DMS 273 (cell line): Measurements from ENCODE around the gene GMDS.
A peak's percentile ranks its signal among the peaks of the same experiment; 100 is the strongest.

ENCODE experiments used
- DNase-seq: peaks from one replicate; lab custom pipeline; 2025; ENCODE audit not compliant: unreplicated experiment; lab: John Stamatoyannopoulos, UW

Gene GMDS

GRCh38 chr6:2000962-2001361, 244.4 kb downstream of the GMDS start:
- no peak for DNase-seq

DNA sequence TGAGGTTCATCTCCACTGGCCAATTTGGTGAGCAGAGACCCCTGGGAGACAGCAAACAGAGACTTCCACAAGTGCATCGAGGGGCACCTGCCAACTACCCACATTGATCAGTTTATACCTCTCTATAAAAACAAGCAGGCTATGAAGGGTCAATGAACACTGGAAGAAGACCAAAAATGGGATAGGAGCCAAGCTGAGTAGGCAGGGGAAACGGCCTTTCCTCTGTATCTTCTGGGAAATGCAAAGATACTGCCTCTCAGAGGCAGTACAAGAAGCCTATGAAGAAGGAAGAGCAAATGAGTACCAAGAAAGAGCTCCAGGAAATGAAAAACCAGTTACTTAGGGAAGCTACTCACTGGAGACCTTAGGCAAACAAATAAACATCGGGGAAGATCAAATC, 247.7 kb downstream of the GMDS start:
- no peak for DNase-seq

GRCh38 chr6:1995636-1996035, 249.8 kb downstream of the GMDS start:
- no peak for DNase-seq

GRCh38 chr6:1993042-1993441, 252.4 kb downstream of the GMDS start:
- DNase-seq = no peak

DNA sequence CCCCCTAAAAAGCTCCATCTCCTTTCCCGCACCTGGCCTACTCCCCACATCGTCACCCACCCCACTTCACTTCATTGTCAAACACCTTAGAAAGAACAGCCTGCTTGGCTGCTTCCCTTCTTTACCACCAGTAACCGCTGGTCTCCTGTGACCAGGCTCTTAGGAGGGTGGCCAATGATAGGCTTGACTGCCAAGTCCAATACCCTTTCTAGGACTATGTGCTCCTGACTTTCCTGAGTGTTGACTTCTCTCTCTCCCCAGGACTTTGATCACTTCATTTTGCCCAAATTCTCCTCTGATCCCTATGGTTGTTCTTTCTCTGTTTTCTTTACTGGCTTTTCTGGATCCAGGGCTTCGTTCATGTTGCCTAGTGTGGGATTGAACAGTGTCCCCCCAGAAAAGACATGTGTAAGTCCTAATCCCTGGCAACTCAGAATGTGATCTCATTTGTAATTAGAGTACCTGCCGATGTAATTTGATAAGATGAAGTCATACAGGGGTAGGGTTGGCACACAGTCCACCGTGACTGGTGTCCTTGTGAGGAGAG, 254.0 kb downstream of the GMDS start:
- DNase-seq = no peak

- no peak for DNase-seq
Measured at GRCh38 chr6:1988843-1989242, 256.6 kb downstream of the GMDS start.

GRCh38 chr6:1987640-1988039, 257.8 kb downstream of the GMDS start:
- DNase-seq = peak; percentile 10

DNA sequence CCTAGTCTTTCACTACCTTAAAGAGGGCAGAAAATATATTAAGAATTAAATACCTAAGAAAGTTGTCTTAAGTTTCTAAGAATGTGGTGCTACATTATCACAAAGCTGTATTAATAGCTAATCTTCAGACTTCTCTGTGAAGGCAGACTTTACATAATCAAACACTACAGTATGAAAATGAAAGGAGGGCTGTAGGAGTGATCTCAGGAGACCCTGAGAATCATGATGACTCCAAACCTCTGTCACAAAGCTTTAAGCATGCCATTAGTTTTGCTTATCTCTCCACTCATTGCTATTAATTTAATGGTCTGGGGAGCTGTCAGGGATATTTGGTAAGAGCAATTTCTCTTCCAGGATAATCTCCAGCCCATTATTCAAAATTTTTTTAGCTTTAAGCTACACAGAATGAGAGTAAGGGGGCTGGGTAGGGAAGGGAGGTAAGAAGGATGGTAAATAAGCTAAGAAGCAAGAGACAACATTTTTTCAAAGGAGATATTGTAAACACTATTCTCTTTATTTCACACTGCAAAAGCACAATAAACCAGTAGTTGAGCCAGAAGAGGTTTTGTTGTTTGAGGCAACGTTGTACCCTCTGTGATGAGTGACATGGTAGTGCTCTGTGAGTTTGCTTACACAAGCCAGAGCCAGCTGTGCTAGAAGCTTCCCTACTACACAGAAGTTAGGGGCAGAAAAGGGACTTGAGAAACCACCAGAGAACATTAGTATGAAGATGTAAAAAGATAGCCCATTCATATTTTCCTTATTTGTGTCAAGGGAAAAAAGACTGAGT, 258.8 kb downstream of the GMDS start:
- no peak for DNase-seq

DNA sequence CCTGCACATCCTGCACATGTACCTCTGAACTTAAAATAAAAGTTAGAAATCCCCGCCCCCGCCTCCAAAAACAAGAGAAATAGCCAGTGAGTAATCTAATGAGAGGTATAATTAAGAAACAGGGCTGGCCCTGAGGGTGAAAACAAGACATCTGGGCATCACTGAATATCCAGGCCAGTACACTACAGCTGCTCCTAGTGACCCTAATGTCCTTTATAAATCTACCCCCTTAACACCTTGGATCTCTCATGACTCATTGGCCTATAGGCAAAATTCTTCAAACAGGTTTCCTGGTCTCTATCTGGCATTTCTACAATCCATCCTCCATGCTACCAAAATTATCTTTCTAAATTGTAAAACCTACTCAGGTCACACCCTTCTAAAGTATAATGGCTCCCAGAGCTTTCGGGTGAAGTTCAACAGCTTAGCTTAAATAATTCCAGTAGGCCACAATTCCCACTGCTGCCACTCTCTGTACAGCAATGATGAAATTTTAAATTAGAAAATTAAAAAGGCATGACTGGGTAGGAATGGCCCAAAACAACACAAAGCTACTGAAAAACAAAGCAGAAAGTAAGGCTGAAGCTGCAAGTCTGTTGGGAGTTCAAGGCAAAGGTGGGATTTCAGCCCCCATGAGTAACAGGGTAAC, 260.9 kb downstream of the GMDS start:
- no peak for DNase-seq

GRCh38 chr6:1983850-1984249, 261.6 kb downstream of the GMDS start:
- no peak for DNase-seq

DNA sequence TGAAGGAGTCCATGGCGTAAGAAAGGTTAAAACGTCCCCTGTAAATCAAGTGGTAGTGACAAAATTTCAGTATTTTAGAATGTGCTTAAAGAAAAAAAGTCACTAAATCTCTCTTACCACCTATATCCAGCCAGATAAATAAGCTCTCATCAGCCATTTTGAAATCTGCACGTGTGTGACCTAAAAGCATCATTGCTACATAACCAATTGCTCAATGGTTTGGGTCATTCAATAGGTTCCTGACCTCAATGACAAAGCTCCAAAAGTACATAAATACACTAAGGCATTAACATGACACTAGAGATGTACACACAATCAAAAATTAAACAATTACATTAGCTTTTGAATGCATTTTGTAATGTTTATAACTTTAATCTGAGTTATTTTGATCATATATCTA, 272.4 kb downstream of the GMDS start:
- no peak for DNase-seq

DNA sequence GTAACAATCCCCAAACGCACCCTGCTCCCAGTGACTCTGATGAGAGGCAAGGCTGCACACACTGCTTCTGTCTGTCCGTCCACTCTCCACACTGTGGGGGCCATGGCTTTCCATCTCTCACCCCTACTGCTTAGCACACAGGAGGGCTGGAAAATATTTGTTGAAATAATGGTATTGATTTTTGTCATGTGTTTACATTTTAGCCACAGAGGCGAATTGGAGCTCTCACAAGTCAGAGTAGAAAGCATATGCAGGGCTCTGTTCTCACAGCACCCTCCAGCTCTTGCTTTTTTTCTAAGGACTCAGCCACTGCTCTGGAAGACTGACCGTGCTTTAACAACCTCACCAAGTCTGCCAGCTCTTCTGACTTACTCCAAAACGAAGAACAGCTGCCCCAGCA, 273.8 kb downstream of the GMDS start:
- DNase-seq = no peak

DNA sequence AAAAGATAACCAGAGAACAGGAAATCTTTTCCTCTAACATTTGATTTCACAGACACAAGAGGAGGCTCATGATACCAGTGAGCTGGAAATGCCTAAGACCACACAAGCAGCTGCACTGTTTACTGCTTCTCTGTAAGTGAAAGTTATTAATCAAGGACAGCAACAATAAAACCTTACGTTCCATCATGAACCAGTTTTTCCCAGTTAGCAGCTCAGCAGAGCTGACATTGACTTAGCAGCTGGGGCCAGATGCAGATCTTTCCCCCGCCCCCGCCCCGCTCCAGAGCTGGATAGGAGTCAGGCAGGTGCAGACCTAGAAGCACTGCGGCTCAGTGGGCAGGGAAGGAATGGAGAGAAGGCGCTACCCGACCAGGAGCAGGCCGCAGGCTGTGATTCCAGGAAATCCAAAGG, 275.2 kb downstream of the GMDS start:
- DNase-seq = no peak

DNA sequence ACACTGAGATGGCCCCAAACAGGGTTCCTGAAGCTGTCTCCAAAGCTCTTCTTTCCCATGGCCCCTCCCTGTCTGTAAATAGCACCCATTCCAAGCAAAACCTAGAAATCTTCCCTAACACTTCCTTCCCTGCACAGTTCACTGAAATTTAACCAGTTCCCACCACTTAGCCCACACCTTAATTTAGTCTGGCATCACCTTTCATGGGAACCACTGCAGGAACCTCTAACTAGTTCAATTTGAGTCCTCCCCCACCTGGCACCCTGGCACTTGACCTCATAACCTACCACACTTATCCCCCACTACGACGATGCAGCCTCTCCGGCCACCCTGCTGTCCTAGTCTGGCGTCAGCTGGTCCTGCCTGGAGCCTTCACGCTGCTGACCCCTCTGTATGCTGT, 278.7 kb downstream of the GMDS start:
- DNase-seq = no peak

DNA sequence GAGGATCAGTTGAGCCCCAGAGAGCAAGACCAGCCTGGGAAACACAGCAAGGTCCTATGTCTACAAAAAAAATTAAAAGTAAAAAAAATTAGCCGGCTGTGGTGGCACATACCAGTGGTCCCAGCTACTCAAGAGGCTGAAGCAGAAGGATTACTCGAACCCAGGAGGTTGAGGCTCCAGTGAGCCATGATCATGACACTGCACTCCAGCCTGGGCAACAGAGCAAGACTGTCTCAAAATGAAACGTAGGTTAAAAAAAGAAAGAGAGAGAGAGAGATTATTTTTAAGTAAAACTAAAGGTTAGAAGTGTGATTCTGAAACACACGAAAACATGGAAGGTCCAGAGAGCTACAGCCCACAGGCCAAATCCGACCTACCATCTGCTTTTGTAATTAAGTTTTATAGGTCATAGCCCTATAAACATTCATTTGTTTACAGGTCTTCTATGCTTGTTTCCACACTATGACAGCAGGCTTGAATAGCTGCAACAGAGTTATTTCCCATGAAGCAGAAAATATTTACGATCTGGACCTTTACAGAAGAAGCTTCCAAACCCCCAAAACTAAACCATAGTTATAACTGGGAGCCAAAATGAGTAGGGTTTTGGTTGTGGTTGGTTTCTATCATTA, 279.7 kb downstream of the GMDS start:
- no peak for DNase-seq

GRCh38 chr6:1963596-1963995, 281.8 kb downstream of the GMDS start:
- no peak for DNase-seq

- DNase-seq = no peak
Measured at GRCh38 chr6:1962201-1962600, 283.2 kb downstream of the GMDS start.

GRCh38 chr6:1960486-1961142, 284.8 kb downstream of the GMDS start:
- DNase-seq = no peak

DNA sequence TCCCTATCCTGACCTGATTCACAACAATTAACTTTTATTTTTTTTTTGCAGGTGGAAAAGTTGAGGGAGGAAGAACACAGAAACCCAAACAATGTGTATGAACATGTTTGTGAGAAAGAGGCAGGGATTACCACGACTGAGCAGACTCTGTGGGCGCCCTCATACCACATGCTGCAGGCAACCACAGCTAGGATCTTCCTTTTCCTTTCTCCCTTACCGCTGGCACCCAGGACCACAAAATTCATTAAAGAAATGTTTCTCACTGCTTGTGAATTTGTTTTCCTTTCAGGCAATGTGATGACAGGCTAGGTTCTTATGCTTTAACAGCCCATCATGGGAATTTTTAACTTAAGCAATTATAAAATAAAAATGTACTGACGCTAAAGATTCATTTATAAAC, 287.1 kb downstream of the GMDS start:
- DNase-seq = no peak

GRCh38 chr6:1957746-1958145, 287.7 kb downstream of the GMDS start:
- DNase-seq = no peak

DNA sequence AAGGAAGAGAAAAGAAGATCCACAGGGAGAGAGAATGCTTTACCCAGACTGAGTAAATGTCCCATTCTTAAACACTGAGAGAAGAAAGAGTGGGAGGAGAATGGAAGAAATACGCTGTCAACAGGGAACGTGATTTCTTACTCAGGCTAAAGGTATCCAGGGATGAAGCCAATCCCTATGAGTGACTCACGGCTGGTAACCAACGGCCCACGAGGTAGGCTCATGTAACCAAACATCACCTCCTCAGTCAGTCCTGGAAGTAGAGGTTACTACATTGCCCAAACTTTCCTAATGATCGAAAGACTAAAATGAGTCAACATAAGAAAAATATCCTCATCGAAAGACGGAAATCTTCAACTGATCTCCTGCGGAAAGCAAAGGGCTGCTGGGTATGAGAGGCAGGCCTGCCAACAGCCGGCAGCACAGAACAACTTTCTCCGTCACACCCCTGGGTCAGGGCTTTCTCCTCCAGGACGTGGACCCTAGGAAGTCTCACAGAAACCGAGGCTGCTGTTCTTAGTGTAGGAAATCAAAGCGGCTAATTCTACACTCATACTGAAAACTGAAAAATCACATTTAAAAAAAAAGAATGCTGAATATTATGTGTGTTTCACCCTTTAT, 292.6 kb downstream of the GMDS start:
- DNase-seq = no peak
